ENCODE measurements around the gene CAMK1D.

DNA sequence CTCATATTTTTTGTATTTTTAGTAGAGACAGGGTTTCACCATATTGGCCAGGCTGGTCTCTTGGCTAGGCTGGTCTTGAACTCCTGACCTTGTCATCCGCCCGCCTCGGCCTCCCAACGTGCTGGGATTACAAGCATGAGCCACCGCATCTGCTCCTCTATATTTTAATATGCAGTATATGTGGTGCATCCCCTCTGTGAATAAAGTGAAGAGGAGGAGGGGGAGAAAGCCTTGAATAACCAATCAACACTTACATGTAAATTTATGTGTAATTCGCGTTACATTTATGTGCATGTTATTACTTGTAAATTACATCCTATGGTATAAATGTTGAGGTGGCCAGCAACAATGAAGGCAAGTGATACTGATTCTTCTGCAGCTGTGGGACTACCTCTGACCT, 342.2 kb downstream of the CAMK1D start:
- TF ChIP-seq POLR2A (IDR thresholded peaks at IDR 0.05): no peak
- TF ChIP-seq, protein P1, sequence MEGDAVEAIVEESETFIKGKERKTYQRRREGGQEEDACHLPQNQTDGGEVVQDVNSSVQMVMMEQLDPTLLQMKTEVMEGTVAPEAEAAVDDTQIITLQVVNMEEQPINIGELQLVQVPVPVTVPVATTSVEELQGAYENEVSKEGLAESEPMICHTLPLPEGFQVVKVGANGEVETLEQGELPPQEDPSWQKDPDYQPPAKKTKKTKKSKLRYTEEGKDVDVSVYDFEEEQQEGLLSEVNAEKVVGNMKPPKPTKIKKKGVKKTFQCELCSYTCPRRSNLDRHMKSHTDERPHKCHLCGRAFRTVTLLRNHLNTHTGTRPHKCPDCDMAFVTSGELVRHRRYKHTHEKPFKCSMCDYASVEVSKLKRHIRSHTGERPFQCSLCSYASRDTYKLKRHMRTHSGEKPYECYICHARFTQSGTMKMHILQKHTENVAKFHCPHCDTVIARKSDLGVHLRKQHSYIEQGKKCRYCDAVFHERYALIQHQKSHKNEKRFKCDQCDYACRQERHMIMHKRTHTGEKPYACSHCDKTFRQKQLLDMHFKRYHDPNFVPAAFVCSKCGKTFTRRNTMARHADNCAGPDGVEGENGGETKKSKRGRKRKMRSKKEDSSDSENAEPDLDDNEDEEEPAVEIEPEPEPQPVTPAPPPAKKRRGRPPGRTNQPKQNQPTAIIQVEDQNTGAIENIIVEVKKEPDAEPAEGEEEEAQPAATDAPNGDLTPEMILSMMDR (IDR thresholded peaks at IDR 0.05): no peak

Data from right lobe of liver (tissue), 4 donors.